Endothelial cell of umbilical vein (primary cell): ENCODE results near the gene WRAP53. TPM values are rescaled to one million over a fixed set of nuclear protein-coding genes. Genes with fewer than 3 reads are reported as not detected.

Source experiments
- BruUV-seq: library from RNA; stranded (reverse); fragments of 400-500 nt; replicated peaks from 2 replicates; lab custom pipeline; 2021; lab: Mats Ljungman, UMichigan
- CTCF ChIA-PET: fragments of 300-600, 350-600 bp; sonication (Branson Sonifier 250); formaldehyde crosslinking; loops from one replicate; lab custom pipeline; 2021; ENCODE audit warnings: antibody characterized with exemption, inconsistent platforms; lab: Charles Lee
- POLR2A ChIA-PET: fragments of 300-600, 350-600 bp; sonication (Branson Sonifier 250); formaldehyde crosslinking; loops from one replicate; lab custom pipeline; 2021; ENCODE audit warnings: antibody characterized with exemption, inconsistent platforms; lab: Charles Lee
- DNase-seq: peaks from one replicate; pipeline ENCODE4 v3.0.0-alpha.2; 2011; ENCODE audit warnings: low read depth, low spot score
- FAIRE-seq: peaks from 2 replicates; lab custom pipeline; 2011; peaks lifted over from hg19 to GRCh38; lab: Jason Lieb, UNC
- H2AFZ ChIP-seq: 2 replicates; pipeline ENCODE4 v1.6.0; 2012; ENCODE audit warnings: low read depth, low read length, control low read depth, inconsistent platforms
- H3K27ac ChIP-seq: 2 replicates; pipeline ENCODE4 v1.5.1; 2011; ENCODE audit warnings: low read depth, mild to moderate bottlenecking, control low read depth, low read length, moderate library complexity; ENCODE audit not compliant: insufficient read depth
- H3K27me3 ChIP-seq, 2 experiments: 2 replicates each; pipeline versions ENCODE4 v1.6.0 to v1.6.1; 2011; ENCODE audit warnings: low read length in 2 of 2, mixed read lengths in 1 of 2; ENCODE audit not compliant: control insufficient read depth in 2 of 2, insufficient read depth in 2 of 2
- H3K36me3 ChIP-seq, 2 experiments: 2 replicates in 1 of 2; 3 replicates in 1 of 2; pipeline ENCODE4 v1.5.1; 2011; ENCODE audit warnings: low read length in 2 of 2, mild to moderate bottlenecking in 1 of 2, moderate library complexity in 1 of 2; ENCODE audit not compliant: control insufficient read depth in 2 of 2, insufficient read depth in 2 of 2; ENCODE audit errors: extremely low read depth in 1 of 2
- H3K4me1 ChIP-seq: 3 replicates; pipeline ENCODE4 v1.5.1; 2011; ENCODE audit warnings: mild to moderate bottlenecking, low read length; ENCODE audit not compliant: control insufficient read depth, insufficient read depth; ENCODE audit errors: extremely low read depth
- H3K4me2 ChIP-seq: 2 replicates; pipeline ENCODE4 v1.6.1; 2011; ENCODE audit warnings: low read length, control low read depth, mixed read lengths; ENCODE audit not compliant: insufficient read depth
- H3K4me3 ChIP-seq, 3 experiments: fragments of 200-600 bp in 1 of 3; sonication (generic), shearing (Covaris generic) in 1 of 3; replicated peaks in 1 of 3; 2 replicates each; pipeline ENCODE4 v1.5.1; 2011 to 2016; ENCODE audit warnings: control low read depth in 3 of 3, low read length in 3 of 3, mild to moderate bottlenecking in 2 of 3, inconsistent platforms in 1 of 3, low read depth in 1 of 3, moderate library complexity in 1 of 3; ENCODE audit not compliant: insufficient read depth in 1 of 3
- H3K79me2 ChIP-seq: 2 replicates; pipeline ENCODE4 v1.6.0; 2012; ENCODE audit warnings: low read length, inconsistent platforms; ENCODE audit not compliant: control insufficient read depth, insufficient read depth
- H3K9ac ChIP-seq: replicated peaks from 2 replicates; pipeline ENCODE3; 2011; ENCODE audit warnings: low read length, control low read depth; ENCODE audit not compliant: insufficient read depth; ENCODE audit errors: extremely low read depth
- H3K9me1 ChIP-seq: replicated peaks from 3 replicates; pipeline ENCODE4 v1.6.0; 2011; ENCODE audit warnings: mild to moderate bottlenecking, low read length; ENCODE audit not compliant: control insufficient read depth, insufficient read depth; ENCODE audit errors: extremely low read depth
- H3K9me3 ChIP-seq: replicated peaks from 2 replicates; pipeline ENCODE4 v1.5.1; 2012; ENCODE audit warnings: low read length, inconsistent platforms; ENCODE audit not compliant: control insufficient read depth, insufficient read depth
- H4K20me1 ChIP-seq: replicated peaks from 2 replicates; pipeline ENCODE3; 2011; ENCODE audit warnings: mild to moderate bottlenecking, low read length; ENCODE audit not compliant: control insufficient read depth, insufficient read depth; ENCODE audit errors: extremely low read depth
- EZH2 ChIP-seq: IDR thresholded peaks from 2 replicates; pipeline ENCODE4 v1.6.1; 2012; ENCODE audit warnings: borderline replicate concordance, low read depth, mild to moderate bottlenecking, moderate library complexity, low read length, inconsistent platforms; ENCODE audit not compliant: severe bottlenecking
- FOS ChIP-seq: IDR thresholded peaks from 2 replicates; pipeline ENCODE4 v1.6.1; 2011; ENCODE audit warnings: mild to moderate bottlenecking, low read length, moderate library complexity, borderline replicate concordance; ENCODE audit not compliant: insufficient read depth
- GATA2 ChIP-seq: IDR thresholded peaks from 2 replicates; pipeline ENCODE4 v1.7.0; 2011; ENCODE audit warnings: low read depth, mild to moderate bottlenecking, moderate library complexity, mixed read lengths, low read length; ENCODE audit not compliant: insufficient read length, insufficient read depth
- JUN ChIP-seq: IDR thresholded peaks from 2 replicates; pipeline ENCODE4 v1.6.1; 2011; ENCODE audit warnings: borderline replicate concordance, low read depth; ENCODE audit not compliant: insufficient read length, insufficient read depth
- MAX ChIP-seq: IDR thresholded peaks from 2 replicates; pipeline ENCODE4 v1.6.1; 2011; ENCODE audit not compliant: insufficient read depth, insufficient read length
- MYC ChIP-seq: IDR thresholded peaks from one replicate; pipeline ENCODE4 v1.6.1; 2011; ENCODE audit warnings: mild to moderate bottlenecking, low read depth, low read length
- POLR2A ChIP-seq: IDR thresholded peaks from 2 replicates; pipeline ENCODE4 v1.6.1; 2012; ENCODE audit warnings: low read depth, mild to moderate bottlenecking, control low read depth, low read length
- POLR2AphosphoS5 ChIP-seq: IDR thresholded peaks from 2 replicates; pipeline ENCODE4 v1.6.1; 2012; ENCODE audit warnings: low read depth, mild to moderate bottlenecking, control low read depth, low read length, moderate library complexity; ENCODE audit not compliant: insufficient read depth
- dilution Hi-C: fragments of 300-500 bp; cut with MboI; formaldehyde crosslinking; loops from one replicate; pipeline ENCODE4 v1.15.0; 2019; ENCODE audit warnings: low sequenced_read_pairs; ENCODE audit not compliant: extremely low pct_ligation_motif_present
- intact Hi-C: fragments of 100-400 bp; cut with micrococcal nuclease; formaldehyde crosslinking; loops from one replicate; pipeline ENCODE4 v1.10.0; 2022
- polyA plus RNA-seq, 4 experiments: library from polyadenylated mRNA; depleted of rRNA in 3 of 4; stranded (reverse) in 3 of 4; unstranded in 1 of 4; fragments of >200 nt; gene quantifications; 2 replicates each; pipeline versions ENCODE4 v1.2.1 to v1.2.3, GENCODE V29; 2011 to 2012; ENCODE audit warnings: missing spikeins in 1 of 4
- total RNA-seq: library from RNA; stranded (reverse); gene quantifications from 2 replicates; pipeline ENCODE4 v1.2.3, GENCODE V29; 2021
- TF ChIP-seq, protein P1 (sequence below), 2 donors: IDR thresholded peaks; 1 replicate in 1 of 2; 2 replicates in 1 of 2; pipeline ENCODE4 v1.5.1; 2011; ENCODE audit warnings: low read length in 2 of 2, mild to moderate bottlenecking in 2 of 2, moderate library complexity in 2 of 2, control low read depth in 1 of 2, inconsistent platforms in 1 of 2, low read depth in 1 of 2; ENCODE audit not compliant: insufficient read depth in 1 of 2; ENCODE audit errors: extremely low read depth in 1 of 2

Gene WRAP53
- total and polyA plus RNA-seq, 2 donors (not counting 3 experiments of a cell fraction or from before 2014, with no cell fraction given), result 17.9 to 28.0 TPM

DNA sequence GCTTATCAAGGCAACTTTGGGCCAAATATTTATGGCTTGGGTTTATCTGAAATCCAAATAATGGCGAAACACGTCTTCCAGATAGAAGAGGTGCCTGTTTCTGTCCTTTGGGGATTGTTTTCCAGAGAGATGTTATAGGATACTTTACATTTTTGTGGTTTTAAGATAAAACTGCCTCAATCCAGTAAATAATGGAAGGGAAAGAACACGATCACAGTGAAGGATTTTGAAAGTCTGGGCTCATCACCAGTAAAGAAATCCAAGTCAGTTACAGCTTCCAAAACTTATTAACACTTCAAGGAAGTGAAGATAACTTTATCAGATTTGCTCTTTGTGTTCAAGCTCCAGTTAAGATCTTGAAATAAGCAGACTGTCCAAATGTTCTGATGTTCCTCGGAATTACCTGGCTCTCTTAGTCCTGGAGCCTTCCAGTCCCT, 59.4 kb downstream of the WRAP53 start:
- peak; percentile 53 for FAIRE-seq
- dilution Hi-C loops, result no loop called here
- Histone ChIP-seq H3K27me3 (no peaks in the 10 kb centered on the region), H3K4me2 (no peak overlapping the region), H2AFZ (no peak overlapping the region), H4K20me1 (no peaks in the 10 kb centered on the region), H3K36me3 (no peaks in the 10 kb centered on the region), H3K79me2 (no peaks in the 10 kb centered on the region), H3K9me3 (no peaks in the 10 kb centered on the region), H3K9ac (no peak overlapping the region), H3K4me1 (peaks cover 17% of the 10 kb centered on the region), H3K9me1 (no peaks in the 10 kb centered on the region), H3K27ac (no peak overlapping the region), H3K4me3 (no peak overlapping the region)
- no peak for TF ChIP-seq POLR2A
- no peak for TF ChIP-seq MAX
- TF ChIP-seq JUN, result no peak
- TF ChIP-seq POLR2AphosphoS5, result no peak
- TF ChIP-seq GATA2, result no peak
- TF ChIP-seq FOS, result no peak
- no peak for TF ChIP-seq EZH2
- TF ChIP-seq, protein P1, sequence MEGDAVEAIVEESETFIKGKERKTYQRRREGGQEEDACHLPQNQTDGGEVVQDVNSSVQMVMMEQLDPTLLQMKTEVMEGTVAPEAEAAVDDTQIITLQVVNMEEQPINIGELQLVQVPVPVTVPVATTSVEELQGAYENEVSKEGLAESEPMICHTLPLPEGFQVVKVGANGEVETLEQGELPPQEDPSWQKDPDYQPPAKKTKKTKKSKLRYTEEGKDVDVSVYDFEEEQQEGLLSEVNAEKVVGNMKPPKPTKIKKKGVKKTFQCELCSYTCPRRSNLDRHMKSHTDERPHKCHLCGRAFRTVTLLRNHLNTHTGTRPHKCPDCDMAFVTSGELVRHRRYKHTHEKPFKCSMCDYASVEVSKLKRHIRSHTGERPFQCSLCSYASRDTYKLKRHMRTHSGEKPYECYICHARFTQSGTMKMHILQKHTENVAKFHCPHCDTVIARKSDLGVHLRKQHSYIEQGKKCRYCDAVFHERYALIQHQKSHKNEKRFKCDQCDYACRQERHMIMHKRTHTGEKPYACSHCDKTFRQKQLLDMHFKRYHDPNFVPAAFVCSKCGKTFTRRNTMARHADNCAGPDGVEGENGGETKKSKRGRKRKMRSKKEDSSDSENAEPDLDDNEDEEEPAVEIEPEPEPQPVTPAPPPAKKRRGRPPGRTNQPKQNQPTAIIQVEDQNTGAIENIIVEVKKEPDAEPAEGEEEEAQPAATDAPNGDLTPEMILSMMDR (IDR thresholded peaks at IDR 0.05; ENCODE audit: extremely low read depth in 1 of 2, insufficient read depth in 1 of 2, low read depth in 1 of 2, low read length in 2 of 2), result no peak
- TF ChIP-seq MYC, result no peak
- POLR2A ChIA-PET, result no interaction called here
- CTCF ChIA-PET, result interaction anchor here (0.8 to 9.7 kb wide), 3 partner anchors 34 to 294 kb away, joined by 3 to 236 read pairs (median 3); no protein-coding TSS in a partner anchor
- no peak for DNase-seq
- no TSS peak for BruUV-seq
- intact Hi-C loops, result no loop called here
